ENCODE data around the gene ITGA5.

ITGA5 gene

DNA sequence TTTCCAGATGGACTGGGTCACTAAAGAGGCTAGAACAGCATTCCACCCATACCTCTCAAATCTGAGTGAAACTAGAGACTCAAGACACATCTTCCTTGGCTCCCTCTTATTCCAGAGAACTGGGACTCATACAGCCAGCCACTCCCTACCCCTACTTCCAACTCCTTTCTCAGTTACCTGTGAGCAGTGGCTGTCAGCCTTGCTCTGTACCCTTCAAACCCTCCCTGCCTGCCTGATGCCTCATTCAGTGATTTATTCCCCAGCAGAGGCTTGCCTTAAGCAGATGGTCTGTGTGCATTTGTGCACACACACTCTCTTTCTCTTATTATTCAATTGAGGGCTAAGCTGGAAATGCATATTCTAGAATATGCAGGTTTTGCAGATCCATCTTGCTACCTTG lies 69.4 kb downstream of the ITGA5 start:
- H3K36me3 ChIP-seq (replicated peaks in 1 of 2; ENCODE audit: control insufficient read depth in 2 of 2, insufficient read depth in 2 of 2, low read length in 2 of 2): peaks cover 9 to 66% of the 10 kb centered on the region in 2 donors
- peak overlapping the region; percentile 99 for H3K27ac ChIP-seq (replicated peaks; ENCODE audit: low read length)
- H3K27me3 ChIP-seq (ENCODE audit: control insufficient read depth in 3 of 3, insufficient read depth in 3 of 3, low read depth in 1 of 3, low read length in 3 of 3): no peaks in the 10 kb centered on the region
- H3K4me1 ChIP-seq (ENCODE audit: control insufficient read depth in 2 of 2, insufficient read depth in 1 of 2, low read depth in 1 of 2, low read length in 2 of 2): peaks cover 41 to 42% of the 10 kb centered on the region in 2 donors
- H3K79me1 ChIP-seq (ENCODE audit: low read depth, low read length): no peaks in the 10 kb centered on the region
- H2AK5ac ChIP-seq (ENCODE audit: low read depth, low read length): peak overlapping the region; percentile 2
- no peak for DNase-seq (ENCODE audit: low spot score)
- no peak overlapping the region for H3K18ac ChIP-seq (ENCODE audit: low read length)
- H3K4me2 ChIP-seq (ENCODE audit: insufficient read depth, low read length, poor library complexity, severe bottlenecking): no peak overlapping the region
- no peak overlapping the region for H2BK12ac ChIP-seq (ENCODE audit: low read length)
- no peak overlapping the region for H2BK5ac ChIP-seq (ENCODE audit: low read length)
- no peak overlapping the region for H3K14ac ChIP-seq (ENCODE audit: low read length)
- no peak overlapping the region for H2BK120ac ChIP-seq (ENCODE audit: low read depth, low read length)
- no peak overlapping the region for H2BK15ac ChIP-seq (ENCODE audit: low read length)
- no peak overlapping the region for H3K9ac ChIP-seq (ENCODE audit: low read depth, low read length, poor library complexity)
- H3K23ac ChIP-seq (ENCODE audit: low read depth, low read length, poor library complexity): no peak overlapping the region
- no peak overlapping the region for H4K91ac ChIP-seq (ENCODE audit: low read depth, low read length, poor library complexity)
- no peak overlapping the region for H3K4ac ChIP-seq (ENCODE audit: low read length)
- H3K9me3 ChIP-seq (replicated peaks in 1 of 2; ENCODE audit: control insufficient read depth in 2 of 2, insufficient read depth in 1 of 2, low read depth in 1 of 2, low read length in 2 of 2): no peaks in the 10 kb centered on the region
- H4K8ac ChIP-seq (ENCODE audit: low read depth, low read length): no peak overlapping the region
- H2AFZ ChIP-seq (ENCODE audit: low read length): no peak overlapping the region
- no peak overlapping the region for H3K4me3 ChIP-seq (ENCODE audit: low read length in 2 of 2)

DNA sequence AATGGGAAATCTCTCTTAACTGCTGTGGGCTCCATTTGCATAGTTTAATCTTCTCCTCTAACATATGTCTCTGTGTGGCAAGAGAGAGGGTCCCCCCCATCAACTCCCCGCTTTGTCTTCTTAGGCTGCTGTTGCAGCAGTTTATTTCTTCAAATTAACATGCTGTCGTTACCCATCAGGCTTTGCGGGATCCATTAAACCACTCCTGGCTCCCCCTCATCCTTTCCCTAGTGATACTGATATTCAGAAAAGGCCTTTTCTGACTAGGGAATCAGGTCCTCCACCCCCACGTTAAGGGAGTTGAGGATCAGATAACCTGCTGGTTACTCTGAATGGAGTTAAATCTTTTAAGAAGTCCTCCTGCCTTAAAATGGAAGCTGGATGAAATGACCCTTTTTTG lies 70.0 kb downstream of the ITGA5 start:
- no CpG with 5 or more reads among the region's 4 CpGs for WGBS, 2 donors (ENCODE audit: extremely low coverage in 2 of 2, insufficient read length in 2 of 2, insufficient replicate concordance in 1 of 2)
- H4K8ac ChIP-seq (ENCODE audit: low read depth, low read length): no peak overlapping the region
- H3K4me3 ChIP-seq (ENCODE audit: low read length in 2 of 2): no peak overlapping the region
- H3K4me2 ChIP-seq (ENCODE audit: insufficient read depth, low read length, poor library complexity, severe bottlenecking): no peak overlapping the region
- H2BK5ac ChIP-seq (ENCODE audit: low read length): no peak overlapping the region
- no peak overlapping the region for H2AK5ac ChIP-seq (ENCODE audit: low read depth, low read length)
- DNase-seq (ENCODE audit: low spot score): no peak
- H3K4ac ChIP-seq (ENCODE audit: low read length): no peak overlapping the region
- H3K9me3 ChIP-seq (replicated peaks in 1 of 2; ENCODE audit: control insufficient read depth in 2 of 2, insufficient read depth in 1 of 2, low read depth in 1 of 2, low read length in 2 of 2): no peaks in the 10 kb centered on the region
- H3K18ac ChIP-seq (ENCODE audit: low read length): peak overlapping the region; percentile 2
- no peaks in the 10 kb centered on the region for H3K27me3 ChIP-seq (ENCODE audit: control insufficient read depth in 3 of 3, insufficient read depth in 3 of 3, low read depth in 1 of 3, low read length in 3 of 3)
- no peak overlapping the region for H3K9ac ChIP-seq (ENCODE audit: low read depth, low read length, poor library complexity)
- H4K91ac ChIP-seq (ENCODE audit: low read depth, low read length, poor library complexity): no peak overlapping the region
- H2BK12ac ChIP-seq (ENCODE audit: low read length): no peak overlapping the region
- H2AFZ ChIP-seq (ENCODE audit: low read length): no peak overlapping the region
- no peak overlapping the region for H2BK120ac ChIP-seq (ENCODE audit: low read depth, low read length)
- H3K79me1 ChIP-seq (ENCODE audit: low read depth, low read length): no peaks in the 10 kb centered on the region
- H3K27ac ChIP-seq (replicated peaks; ENCODE audit: low read length): peak overlapping the region; percentile 99
- H3K14ac ChIP-seq (ENCODE audit: low read length): no peak overlapping the region
- H3K23ac ChIP-seq (ENCODE audit: low read depth, low read length, poor library complexity): no peak overlapping the region
- H3K36me3 ChIP-seq (replicated peaks in 1 of 2; ENCODE audit: control insufficient read depth in 2 of 2, insufficient read depth in 2 of 2, low read length in 2 of 2): peaks cover 9 to 66% of the 10 kb centered on the region in 2 donors
- no peak overlapping the region for H2BK15ac ChIP-seq (ENCODE audit: low read length)
- peaks cover 39 to 41% of the 10 kb centered on the region in 2 donors for H3K4me1 ChIP-seq (ENCODE audit: control insufficient read depth in 2 of 2, insufficient read depth in 1 of 2, low read depth in 1 of 2, low read length in 2 of 2)

Measured in neuronal stem cell (in vitro differentiated cells).